Measurements from ENCODE around the gene CCDC127. TPM values are rescaled to one million over a fixed set of nuclear protein-coding genes. Genes with fewer than 3 reads are reported as not detected.
"Not testable (repeated sequence)": the region's sequence is repeated elsewhere in the genome, so short reads cannot be mapped to it uniquely, and the experiment has no call there.

The CCDC127 gene
- total RNA-seq, 1 donor, result 1.4 TPM

GRCh38 chr5:167982-168660 lies 49.8 kb downstream of the CCDC127 start:
- Histone ChIP-seq H3K4me1 (ENCODE audit: insufficient read depth, low read length) (no peaks in the 10 kb centered on the region), H3K9me3 (ENCODE audit: low read depth, low read length) (no peaks in the 10 kb centered on the region), H3K4me3 (ENCODE audit: low read length) (no peak overlapping the region), H3K27me3 (ENCODE audit: insufficient read depth, low read length) (no peaks in the 10 kb centered on the region)

DNA sequence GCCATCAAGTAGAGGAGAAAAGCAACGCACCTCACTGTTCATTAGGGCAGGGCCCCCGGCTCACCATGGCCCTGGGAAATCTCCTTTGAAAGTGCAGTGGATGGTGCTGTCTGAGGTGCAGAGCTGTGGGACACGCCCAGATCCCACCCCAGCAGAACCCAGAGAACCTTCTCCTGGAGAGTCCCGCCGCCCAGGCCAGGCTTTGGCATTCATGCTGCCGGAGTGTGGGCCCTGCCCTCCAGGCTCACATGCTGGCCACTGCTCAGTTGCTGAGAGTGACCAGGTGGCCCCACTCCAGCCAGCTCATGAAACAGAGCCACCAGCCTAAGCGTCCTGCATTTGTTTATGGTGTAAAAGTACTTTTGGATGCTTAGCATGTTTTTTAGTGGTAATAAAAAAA lies 50.4 kb downstream of the CCDC127 start:
- H3K9me3 ChIP-seq (ENCODE audit: low read depth, low read length), result no peaks in the 10 kb centered on the region
- no peak overlapping the region for H3K4me3 ChIP-seq (ENCODE audit: low read length)
- no peaks in the 10 kb centered on the region for H3K4me1 ChIP-seq (ENCODE audit: insufficient read depth, low read length)
- H3K27me3 ChIP-seq (ENCODE audit: insufficient read depth, low read length), result no peaks in the 10 kb centered on the region

- no peaks in the 10 kb centered on the region for H3K27me3 ChIP-seq (ENCODE audit: insufficient read depth, low read length)
- H3K9me3 ChIP-seq (ENCODE audit: low read depth, low read length), result no peaks in the 10 kb centered on the region
- no peaks in the 10 kb centered on the region for H3K4me1 ChIP-seq (ENCODE audit: insufficient read depth, low read length)
- no peak overlapping the region for H3K4me3 ChIP-seq (ENCODE audit: low read length)
These were observed 51.2 kb downstream of the CCDC127 start for GRCh38 chr5:166441-167372.

- not testable (repeated sequence) for H3K9me3 ChIP-seq (ENCODE audit: low read depth, low read length); H3K4me1 ChIP-seq (ENCODE audit: insufficient read depth, low read length); H3K27me3 ChIP-seq (ENCODE audit: insufficient read depth, low read length); H3K4me3 ChIP-seq (ENCODE audit: low read length)
These were observed 53.2 kb downstream of the CCDC127 start for GRCh38 chr5:164783-165182.

DNA sequence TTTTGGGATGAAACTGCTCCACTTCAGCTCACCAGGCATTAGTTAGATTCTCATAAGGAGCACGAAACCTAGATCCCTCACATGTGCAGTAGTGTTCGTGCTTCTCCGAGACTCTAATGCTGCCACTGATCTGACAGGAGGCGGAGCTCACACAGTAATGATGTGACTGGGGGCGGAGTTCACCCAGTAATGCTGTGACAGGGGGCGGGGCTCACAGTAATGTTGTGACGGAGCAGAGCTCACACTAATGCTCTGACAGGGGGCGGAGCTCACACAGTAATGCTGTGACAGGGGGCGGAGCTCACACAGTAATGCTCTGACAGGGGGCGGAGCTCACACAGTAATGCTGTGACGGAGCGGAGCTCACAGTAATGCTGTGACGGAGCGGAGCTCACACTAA lies 53.7 kb downstream of the CCDC127 start:
- Histone ChIP-seq H3K27me3 (ENCODE audit: insufficient read depth, low read length) (no peaks in the 10 kb centered on the region), H3K4me1 (ENCODE audit: insufficient read depth, low read length) (no peaks in the 10 kb centered on the region), H3K4me3 (ENCODE audit: low read length) (no peak overlapping the region), H3K9me3 (ENCODE audit: low read depth, low read length) (no peaks in the 10 kb centered on the region)

- Histone ChIP-seq H3K27me3 (ENCODE audit: insufficient read depth, low read length) (no peaks in the 10 kb centered on the region), H3K4me1 (ENCODE audit: insufficient read depth, low read length) (no peaks in the 10 kb centered on the region), H3K4me3 (ENCODE audit: low read length) (no peak overlapping the region), H3K9me3 (ENCODE audit: low read depth, low read length) (no peaks in the 10 kb centered on the region)
These were observed 54.1 kb downstream of the CCDC127 start for GRCh38 chr5:163841-164240.

- no peaks in the 10 kb centered on the region for H3K9me3 ChIP-seq (ENCODE audit: low read depth, low read length)
- H3K27me3 ChIP-seq (ENCODE audit: insufficient read depth, low read length), result no peaks in the 10 kb centered on the region
- H3K4me1 ChIP-seq (ENCODE audit: insufficient read depth, low read length), result no peaks in the 10 kb centered on the region
- H3K4me3 ChIP-seq (ENCODE audit: low read length), result no peak overlapping the region
These were observed 54.7 kb downstream of the CCDC127 start for GRCh38 chr5:163338-163620.

GRCh38 chr5:162565-163337 lies 55.2 kb downstream of the CCDC127 start:
- Histone ChIP-seq H3K4me1 (ENCODE audit: insufficient read depth, low read length) (no peaks in the 10 kb centered on the region), H3K4me3 (ENCODE audit: low read length) (no peak overlapping the region), H3K9me3 (ENCODE audit: low read depth, low read length) (no peaks in the 10 kb centered on the region), H3K27me3 (ENCODE audit: insufficient read depth, low read length) (no peaks in the 10 kb centered on the region)

GRCh38 chr5:162190-162564 lies 55.8 kb downstream of the CCDC127 start:
- H3K27me3 ChIP-seq (ENCODE audit: insufficient read depth, low read length), result no peaks in the 10 kb centered on the region
- H3K4me3 ChIP-seq (ENCODE audit: low read length), result no peak overlapping the region
- H3K9me3 ChIP-seq (ENCODE audit: low read depth, low read length), result no peaks in the 10 kb centered on the region
- no peaks in the 10 kb centered on the region for H3K4me1 ChIP-seq (ENCODE audit: insufficient read depth, low read length)

DNA sequence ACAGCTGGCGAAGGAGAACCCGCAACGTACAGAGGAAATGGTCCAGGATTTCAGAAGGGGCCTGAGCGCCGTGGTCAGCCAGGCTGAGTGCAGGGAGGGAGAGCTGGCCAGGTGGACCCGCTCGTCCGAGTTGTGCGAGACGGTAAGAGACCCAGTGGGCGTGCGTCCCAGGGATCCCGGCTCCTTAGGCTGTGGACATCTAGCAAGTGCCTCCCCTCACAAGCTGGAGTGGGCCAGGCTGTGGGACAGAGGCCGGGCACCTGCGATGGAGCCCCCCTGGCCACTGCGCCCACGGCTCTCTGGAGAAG lies 56.2 kb downstream of the CCDC127 start:
- no peak overlapping the region for H3K4me3 ChIP-seq (ENCODE audit: low read length)
- no peaks in the 10 kb centered on the region for H3K27me3 ChIP-seq (ENCODE audit: insufficient read depth, low read length)
- no peaks in the 10 kb centered on the region for H3K9me3 ChIP-seq (ENCODE audit: low read depth, low read length)
- H3K4me1 ChIP-seq (ENCODE audit: insufficient read depth, low read length), result no peaks in the 10 kb centered on the region

DNA sequence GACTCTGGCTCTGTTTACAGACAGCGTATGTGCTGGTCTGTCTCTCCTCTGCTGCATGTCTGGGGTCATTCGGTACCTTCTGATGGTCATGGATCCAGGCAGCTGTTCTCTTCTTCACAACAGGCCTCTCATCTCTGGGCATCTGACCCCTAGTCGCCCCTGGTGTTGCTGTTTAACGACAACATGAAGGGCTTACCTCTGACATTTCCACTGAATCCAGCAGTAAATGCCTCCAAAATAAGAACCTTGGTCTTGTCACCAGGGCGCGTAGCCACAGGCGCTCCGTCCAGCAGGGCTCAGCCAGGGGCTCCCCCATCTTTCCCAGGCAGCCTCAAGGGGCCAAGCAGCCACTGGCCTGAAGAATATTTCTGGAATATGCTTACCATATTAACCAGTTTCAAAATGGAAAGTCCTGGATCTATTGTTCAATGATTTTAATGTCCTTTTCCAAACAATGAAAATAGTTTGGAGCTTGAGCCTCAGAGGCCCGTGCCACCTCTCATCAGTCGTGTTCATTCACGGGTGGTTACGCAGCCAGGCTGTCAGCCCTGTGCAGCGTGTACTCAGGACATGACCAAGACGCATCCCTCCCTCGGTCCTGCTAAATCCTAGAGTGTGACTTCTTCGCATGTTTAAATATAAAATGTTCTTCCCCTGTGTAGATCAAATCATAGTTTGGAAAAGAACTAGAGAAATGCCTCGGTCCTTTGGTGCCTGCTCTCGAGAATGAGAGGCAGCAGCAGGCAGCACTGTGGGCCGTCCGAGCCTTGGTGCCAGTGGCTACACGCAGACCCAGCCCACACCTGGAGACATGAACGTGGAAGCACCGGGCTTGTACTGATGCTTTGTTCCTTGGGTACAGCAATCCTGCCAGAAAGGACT lies 56.8 kb downstream of the CCDC127 start:
- Histone ChIP-seq H3K4me1 (ENCODE audit: insufficient read depth, low read length) (no peaks in the 10 kb centered on the region), H3K9me3 (ENCODE audit: low read depth, low read length) (no peaks in the 10 kb centered on the region), H3K27me3 (ENCODE audit: insufficient read depth, low read length) (no peaks in the 10 kb centered on the region), H3K4me3 (ENCODE audit: low read length) (no peak overlapping the region)

DNA sequence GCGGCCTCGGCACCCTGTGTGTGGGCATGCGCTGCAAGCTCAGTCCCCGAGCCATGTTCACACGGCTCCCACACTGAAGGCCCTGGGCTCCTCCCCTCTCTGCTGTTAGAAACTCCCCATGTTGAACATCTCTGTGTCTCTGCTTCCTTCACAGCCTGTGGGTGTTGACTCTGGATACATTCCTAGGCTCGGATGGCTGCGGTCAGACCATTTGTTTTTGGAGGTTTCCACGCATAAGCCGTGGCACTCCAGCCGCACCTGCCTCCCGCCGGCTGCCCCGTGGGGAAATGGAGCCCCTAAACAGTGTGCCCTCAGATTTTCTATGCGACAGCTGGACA lies 57.8 kb downstream of the CCDC127 start:
- no peaks in the 10 kb centered on the region for H3K4me1 ChIP-seq (ENCODE audit: insufficient read depth, low read length)
- H3K9me3 ChIP-seq (ENCODE audit: low read depth, low read length), result no peaks in the 10 kb centered on the region
- H3K4me3 ChIP-seq (ENCODE audit: low read length), result no peak overlapping the region
- no peaks in the 10 kb centered on the region for H3K27me3 ChIP-seq (ENCODE audit: insufficient read depth, low read length)

GRCh38 chr5:159448-160172 lies 58.3 kb downstream of the CCDC127 start:
- no peak overlapping the region for H3K4me3 ChIP-seq (ENCODE audit: low read length)
- H3K4me1 ChIP-seq (ENCODE audit: insufficient read depth, low read length), result no peaks in the 10 kb centered on the region
- no peaks in the 10 kb centered on the region for H3K27me3 ChIP-seq (ENCODE audit: insufficient read depth, low read length)
- H3K9me3 ChIP-seq (ENCODE audit: low read depth, low read length), result no peaks in the 10 kb centered on the region

- no peaks in the 10 kb centered on the region for H3K4me1 ChIP-seq (ENCODE audit: insufficient read depth, low read length)
- H3K9me3 ChIP-seq (ENCODE audit: low read depth, low read length), result no peaks in the 10 kb centered on the region
- no peak overlapping the region for H3K4me3 ChIP-seq (ENCODE audit: low read length)
- H3K27me3 ChIP-seq (ENCODE audit: insufficient read depth, low read length), result no peaks in the 10 kb centered on the region
These were observed 59.0 kb downstream of the CCDC127 start for GRCh38 chr5:158807-159447.
